ENCODE data around the gene LRRN4. TPM values are rescaled to one million over a fixed set of nuclear protein-coding genes. Genes with fewer than 3 reads are reported as not detected.

The LRRN4 gene
- total and polyA plus RNA-seq, 2 of the 4 experiments (the other 2 are of a cell fraction): under 0.01 to 0.19 TPM

- H3K9me1 ChIP-seq (ENCODE audit: insufficient read depth, low read length): no peaks in the 10 kb centered on the region
- in situ Hi-C loops (cut with MboI; ENCODE audit: low sequenced_read_pairs) (no loop called here), intact Hi-C loops (cut with micrococcal nuclease) (no loop called here), dilution Hi-C loops (cut with HindIII; ENCODE audit: low sequenced_read_pairs, unreplicated experiment) (no loop called here)
- no peak overlapping the region for H2AK9ac ChIP-seq (replicated peaks; ENCODE audit: low read depth, low read length, poor library complexity)
- no peak overlapping the region for H3K9ac ChIP-seq (ENCODE audit: low read depth, low read length)
- no peak for DNase-seq
- no TSS peak for BruUV-seq (replicated peaks)
- no peak overlapping the region for H4K8ac ChIP-seq (ENCODE audit: low read depth in 2 of 2, low read length in 2 of 2)
- no peak overlapping the region for H3K4me3 ChIP-seq (ENCODE audit: insufficient read depth, low read depth, low read length)
- H2AFZ ChIP-seq (replicated peaks; ENCODE audit: low read length, poor library complexity): peak overlapping the region; percentile 11
- TF ChIP-seq MXI1 (IDR thresholded peaks at IDR 0.05; ENCODE audit: borderline replicate concordance, low read depth, low read length) (no peak), RCOR1 (IDR thresholded peaks at IDR 0.05; ENCODE audit: insufficient replicate concordance, low read length) (no peak), RAD21 (IDR thresholded peaks at IDR 0.05; ENCODE audit: low read length) (no peak), POLR2A (IDR thresholded peaks at IDR 0.05; ENCODE audit: low read depth, low read length) (no peak), CHD1 (IDR thresholded peaks at IDR 0.05; ENCODE audit: low read depth, low read length) (no peak), FOS (IDR thresholded peaks at IDR 0.05; ENCODE audit: low read depth, low read length) (no peak), ELK1 (IDR thresholded peaks at IDR 0.05; ENCODE audit: borderline replicate concordance, low read depth, low read length) (no peak), CEBPB (IDR thresholded peaks at IDR 0.05; ENCODE audit: low read depth, low read length) (no peak), USF2 (IDR thresholded peaks at IDR 0.05; ENCODE audit: low read depth, low read length) (no peak), SMC3 (IDR thresholded peaks at IDR 0.05; ENCODE audit: low read depth, low read length) (no peak), MAZ (IDR thresholded peaks at IDR 0.05; ENCODE audit: borderline replicate concordance, low read depth, low read length) (no peak), MAFK (IDR thresholded peaks at IDR 0.05; ENCODE audit: low read depth, low read length) (no peak), RFX5 (IDR thresholded peaks at IDR 0.05; ENCODE audit: low read depth, low read length) (no peak), BHLHE40 (IDR thresholded peaks at IDR 0.05; ENCODE audit: low read depth, low read length) (no peak), CTCF (conservative IDR thresholded peaks at IDR 0.05; ENCODE audit: low read depth, low read length) (no peak), NFE2L2 (IDR thresholded peaks at IDR 0.05; ENCODE audit: low read depth, low read length) (no peak)
- no peak overlapping the region for H2AK5ac ChIP-seq (ENCODE audit: low read depth, low read length)
- H3K79me1 ChIP-seq (ENCODE audit: low read depth in 1 of 2, low read length in 2 of 2): no peaks in the 10 kb centered on the region
- no peak overlapping the region for H3K27ac ChIP-seq (ENCODE audit: insufficient read depth, low read length)
- H2BK20ac ChIP-seq (ENCODE audit: low read depth, low read length): no peak overlapping the region
- CTCF ChIA-PET: no interaction called here
- H4K5ac ChIP-seq (ENCODE audit: low read depth, low read length): no peak overlapping the region
- no peaks in the 10 kb centered on the region for H3K36me3 ChIP-seq (ENCODE audit: control insufficient read depth, insufficient read depth, low read length)
- H3K4me1 ChIP-seq (ENCODE audit: control insufficient read depth, insufficient read depth, low read length): peaks cover 3% of the 10 kb centered on the region
- ATAC-seq (ENCODE audit: low read depth): no peak
- no peak overlapping the region for H2BK15ac ChIP-seq (ENCODE audit: low read depth, low read length)
- H3K27me3 ChIP-seq (ENCODE audit: control insufficient read depth, insufficient read depth, low read length): peaks cover 18% of the 10 kb centered on the region
- no peak overlapping the region for H3K23ac ChIP-seq (ENCODE audit: low read depth, low read length)
- H2BK120ac ChIP-seq (ENCODE audit: low read depth, low read length): no peak overlapping the region
- no peak overlapping the region for H3K18ac ChIP-seq (ENCODE audit: low read depth, low read length)
- no peaks in the 10 kb centered on the region for H4K20me1 ChIP-seq (ENCODE audit: insufficient read depth, low read length)
- H3K4me2 ChIP-seq (ENCODE audit: low read depth, low read length): no peak overlapping the region
- H2BK5ac ChIP-seq (ENCODE audit: low read depth, low read length, poor library complexity, severe bottlenecking): no peak overlapping the region
- no peak overlapping the region for H4K91ac ChIP-seq (ENCODE audit: insufficient read depth, low read depth, low read length)
- H3K56ac ChIP-seq (ENCODE audit: extremely low read depth, insufficient read depth, low read length): no peak overlapping the region
- POLR2A ChIA-PET (ENCODE audit: unreplicated experiment): no interaction called here
- WGBS, 2 experiments (ENCODE audit: extremely low coverage in 2 of 2, insufficient read length in 1 of 2): no CpG with 5 or more reads among the region's 10 CpGs
- H3K9me3 ChIP-seq (ENCODE audit: control insufficient read depth, insufficient read depth, low read length): no peaks in the 10 kb centered on the region
- no peak overlapping the region for H3K14ac ChIP-seq (replicated peaks; ENCODE audit: low read depth, low read length)
- H3K4ac ChIP-seq (ENCODE audit: low read depth, low read length): no peak overlapping the region
These were observed 1.4 kb upstream of the LRRN4 start for GRCh38 chr20:6055161-6055783.

Data from IMR-90 (cell line).